Left ventricle myocardium inferior (tissue), 1 donor: ENCODE data around the gene THPO. TPM values are rescaled to one million over a fixed set of nuclear protein-coding genes. Genes with fewer than 3 reads are reported as not detected.

Experiments
- DNase-seq: peaks from one replicate; pipeline ENCODE4 v3.0.0-alpha.2; 2020
- H3K27ac ChIP-seq: fragments of 200-600 bp; replicated peaks from 2 replicates; pipeline ENCODE4 v1.8.0; 2021
- H3K27me3 ChIP-seq: fragments of 200-600 bp; 2 replicates; pipeline ENCODE4 v1.8.0; 2021; ENCODE audit warnings: low read depth
- H3K36me3 ChIP-seq: fragments of 200-600 bp; 2 replicates; pipeline ENCODE4 v1.8.0; 2021
- H3K4me1 ChIP-seq: fragments of 200-600 bp; 2 replicates; pipeline ENCODE4 v1.8.0; 2021
- H3K4me3 ChIP-seq: fragments of 200-600 bp; 2 replicates; pipeline ENCODE4 v1.8.0; 2021; ENCODE audit warnings: mild to moderate bottlenecking, moderate library complexity
- H3K9me3 ChIP-seq: fragments of 200-600 bp; replicated peaks from 2 replicates; pipeline ENCODE4 v1.8.0; 2021
- CTCF ChIP-seq: fragments of 200-600 bp; IDR thresholded peaks from 2 replicates; pipeline ENCODE4 v1.8.0; 2021; ENCODE audit warnings: antibody characterized with exemption, mild to moderate bottlenecking, borderline replicate concordance
- intact Hi-C: fragments of 100-400 bp; cut with micrococcal nuclease; formaldehyde crosslinking; loops from one replicate; pipeline ENCODE4 v1.11.0; 2022
- total RNA-seq: library from RNA; stranded (reverse); fragmentation: NEBNext Ultra II Directional; extraction: Animal tissue kit (Norgen Biotek cat#: 25700); gene quantifications from one replicate; pipeline ENCODE4 v1.2.1, GENCODE V29; 2021
- donor health status: DM: no; HTN: yes; CAD: no; lungs with severe emphysema.

The THPO gene
- total RNA-seq, 1 donor from 2014 or later = 0.11 TPM

GRCh38 chr3:184399410-184399809, 21.4 kb upstream of the THPO start:
- H3K4me1 ChIP-seq = no peaks in the 10 kb centered on the region
- H3K27ac ChIP-seq = no peak overlapping the region
- intact Hi-C loops = no loop called here
- no peak for DNase-seq
- no peak overlapping the region for H3K4me3 ChIP-seq
- no peak for TF ChIP-seq CTCF
- H3K9me3 ChIP-seq = no peaks in the 10 kb centered on the region
- peaks cover 68% of the 10 kb centered on the region for H3K27me3 ChIP-seq
- H3K36me3 ChIP-seq = no peaks in the 10 kb centered on the region

GRCh38 chr3:184395320-184395660, 17.3 kb upstream of the THPO start:
- TF ChIP-seq CTCF = no peak
- H3K27ac ChIP-seq = no peak overlapping the region
- H3K4me1 ChIP-seq = no peaks in the 10 kb centered on the region
- H3K27me3 ChIP-seq = peaks cover 54% of the 10 kb centered on the region
- H3K9me3 ChIP-seq = no peaks in the 10 kb centered on the region
- DNase-seq = no peak
- intact Hi-C loops = no loop called here
- H3K36me3 ChIP-seq = no peaks in the 10 kb centered on the region
- no peak overlapping the region for H3K4me3 ChIP-seq

- Histone ChIP-seq H3K27ac (no peak overlapping the region), H3K4me3 (no peak overlapping the region), H3K9me3 (no peaks in the 10 kb centered on the region), H3K27me3 (peaks cover 31% of the 10 kb centered on the region), H3K36me3 (no peaks in the 10 kb centered on the region), H3K4me1 (no peaks in the 10 kb centered on the region)
- no peak for DNase-seq
- TF ChIP-seq CTCF = no peak
- intact Hi-C loops = no loop called here
These were observed 13.3 kb upstream of the THPO start for GRCh38 chr3:184391266-184391665.

- Histone ChIP-seq H3K9me3 (no peaks in the 10 kb centered on the region), H3K4me3 (no peak overlapping the region), H3K36me3 (no peaks in the 10 kb centered on the region), H3K4me1 (no peaks in the 10 kb centered on the region), H3K27me3 (peaks cover 35% of the 10 kb centered on the region), H3K27ac (no peak overlapping the region)
- intact Hi-C loops = no loop called here
- TF ChIP-seq CTCF = no peak
- DNase-seq = no peak
These were observed 12.0 kb upstream of the THPO start for GRCh38 chr3:184389935-184390528.

GRCh38 chr3:184389384-184389783, 11.4 kb upstream of the THPO start:
- Histone ChIP-seq H3K27me3 (peaks cover 35% of the 10 kb centered on the region), H3K27ac (no peak overlapping the region), H3K36me3 (no peaks in the 10 kb centered on the region), H3K4me1 (no peaks in the 10 kb centered on the region), H3K9me3 (no peaks in the 10 kb centered on the region), H3K4me3 (no peak overlapping the region)
- intact Hi-C loops = no loop called here
- TF ChIP-seq CTCF = no peak
- DNase-seq = no peak

GRCh38 chr3:184388936-184389230, 10.9 kb upstream of the THPO start:
- intact Hi-C loops = no loop called here
- Histone ChIP-seq H3K9me3 (no peaks in the 10 kb centered on the region), H3K36me3 (no peaks in the 10 kb centered on the region), H3K4me3 (no peak overlapping the region), H3K4me1 (no peaks in the 10 kb centered on the region), H3K27ac (no peak overlapping the region), H3K27me3 (peaks cover 40% of the 10 kb centered on the region)
- TF ChIP-seq CTCF = no peak
- DNase-seq = no peak
